Naive thymus-derived CD8-positive, alpha-beta T cell (primary cell): Measurements from ENCODE around the gene WNK2. TPM values are rescaled to one million over a fixed set of nuclear protein-coding genes. Genes with fewer than 3 reads are reported as not detected.

Source experiments
- ATAC-seq, 2 donors: fragments of 150-1000 bp; cut with Tn5 transposase in 1 of 2; sonication (Bioruptor Pico), chemical (Tn5 transposase) in 1 of 2; 1 replicate in 1 of 2; 2 replicates in 1 of 2; pipeline ENCODE4 v1.10.0; 2021; ENCODE audit warnings: mild to moderate bottlenecking in 2 of 2, moderate library complexity in 2 of 2
- POLR2A ChIA-PET: fragments of 350-600 bp; sonication (Branson Sonifier 250); formaldehyde crosslinking; loops from one replicate; lab custom pipeline; 2021; ENCODE audit warnings: antibody characterized with exemption; lab: Charles Lee
- DNase-seq, 10 donors: peaks; one replicate each; pipeline versions ENCODE4 v3.0.0 to v3.0.0-alpha.2; 2020 to 2022
- H3K27ac Mint-ChIP-seq, 10 donors: one replicate each; pipeline ENCODE4 v1.8.0; 2020 to 2022; ENCODE audit warnings: mild to moderate bottlenecking in 10 of 10, mixed read lengths in 10 of 10, moderate library complexity in 4 of 10, inconsistent platforms in 1 of 10
- H3K27me3 Mint-ChIP-seq, 5 donors: one replicate each; pipeline ENCODE4 v1.8.0; 2021 to 2022; ENCODE audit warnings: mixed read lengths in 5 of 5
- H3K36me3 Mint-ChIP-seq, 3 donors: one replicate each; pipeline ENCODE4 v1.8.0; 2020 to 2022; ENCODE audit warnings: mixed read lengths in 3 of 3, mild to moderate bottlenecking in 2 of 3, inconsistent platforms in 1 of 3
- H3K4me1 Mint-ChIP-seq, 4 donors: one replicate each; pipeline ENCODE4 v1.8.0; 2021 to 2022; ENCODE audit warnings: mixed read lengths in 4 of 4
- H3K4me3 Mint-ChIP-seq, 10 donors: one replicate each; pipeline ENCODE4 v1.8.0; 2020 to 2022; ENCODE audit warnings: mild to moderate bottlenecking in 10 of 10, mixed read lengths in 10 of 10, moderate library complexity in 6 of 10, inconsistent platforms in 1 of 10
- H3K9me3 Mint-ChIP-seq, 9 donors: one replicate each; pipeline ENCODE4 v1.8.0; 2020 to 2022; ENCODE audit warnings: mixed read lengths in 9 of 9, mild to moderate bottlenecking in 3 of 9, inconsistent platforms in 1 of 9, moderate library complexity in 1 of 9
- polyA plus RNA-seq, 3 donors: library from polyadenylated mRNA; unstranded; fragments of 300-500 nt; fragmentation: Illumina TruSeq; gene quantifications; one replicate each; pipeline ENCODE4 v1.2.3, GENCODE V29; 2021
- total RNA-seq, 8 experiments: library from RNA in 2 of 8; stranded (reverse) in 2 of 8; gene quantifications; one replicate each; pipeline ENCODE4 v1.2.3 and lab custom pipeline; 2021 to 2026

Gene WNK2
- total and polyA plus RNA-seq, 5 experiments from 2014 or later: 0.27 TPM; not detected in 4

DNA sequence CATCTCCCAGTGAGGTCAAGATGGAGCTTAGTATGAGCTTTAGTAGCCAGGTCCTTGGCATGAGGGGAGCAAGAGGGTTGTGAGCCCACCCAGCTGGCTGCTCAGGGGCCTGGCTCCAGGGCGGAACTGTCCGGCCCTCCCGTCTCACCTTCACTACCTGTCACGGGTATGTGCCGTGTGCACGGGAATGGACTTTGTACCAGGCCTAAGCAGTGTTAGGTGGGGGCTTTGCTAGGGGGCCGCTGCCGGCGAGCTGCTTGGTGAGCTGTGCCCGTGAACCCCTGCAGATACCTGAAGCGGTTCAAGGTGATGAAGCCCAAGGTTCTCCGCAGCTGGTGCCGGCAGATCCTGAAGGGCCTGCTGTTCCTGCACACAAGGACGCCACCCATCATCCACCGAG, 46.7 kb downstream of the WNK2 start:
- Mint-ChIP-seq H3K4me1 (peaks cover 3 to 4% (median 3%) of the 10 kb centered on the region in 4 donors), H3K27me3 (peaks cover 0 to 28% (median 16%) of the 10 kb centered on the region in 5 donors), H3K9me3 (no peaks in the 10 kb centered on the region), H3K27ac (no peak overlapping the region), H3K36me3 (no peaks in the 10 kb centered on the region), H3K4me3 (no peak overlapping the region)
- POLR2A ChIA-PET: no interaction called here
- ATAC-seq (no peak), DNase-seq (no peak)

- no peak overlapping the region for H3K4me3 Mint-ChIP-seq
- no peaks in the 10 kb centered on the region for H3K9me3 Mint-ChIP-seq
- H3K27ac Mint-ChIP-seq: no peak overlapping the region
- peaks cover 0 to 4% (median 3%) of the 10 kb centered on the region in 4 donors for H3K4me1 Mint-ChIP-seq
- H3K27me3 Mint-ChIP-seq: peaks cover 0 to 28% (median 16%) of the 10 kb centered on the region in 5 donors
- no peak for DNase-seq
- H3K36me3 Mint-ChIP-seq: no peaks in the 10 kb centered on the region
- POLR2A ChIA-PET: no interaction called here
- no peak for ATAC-seq
These were observed 47.3 kb downstream of the WNK2 start for GRCh38 chr9:93231121-93231694.

- peaks cover 0 to under 1% (median 0%) of the 10 kb centered on the region in 3 donors for H3K36me3 Mint-ChIP-seq
- H3K9me3 Mint-ChIP-seq: peaks cover 0 to 1% (median 0%) of the 10 kb centered on the region in 9 donors
- peaks cover 0 to 5% (median 3%) of the 10 kb centered on the region in 4 donors for H3K4me1 Mint-ChIP-seq
- ATAC-seq (no peak), DNase-seq (no peak)
- H3K4me3 Mint-ChIP-seq: no peak overlapping the region
- H3K27me3 Mint-ChIP-seq: peaks cover 0 to 28% (median 14%) of the 10 kb centered on the region in 5 donors
- POLR2A ChIA-PET: interaction anchor here (0.5 kb wide), 1 partner anchor 96 kb away, joined by 6 read pairs; no protein-coding TSS in a partner anchor
- no peak overlapping the region for H3K27ac Mint-ChIP-seq
These were observed 47.8 kb downstream of the WNK2 start for GRCh38 chr9:93231716-93232115.

- POLR2A ChIA-PET: no interaction called here
- Mint-ChIP-seq H3K4me1 (peaks cover 4 to 13% (median 7%) of the 10 kb centered on the region in 4 donors), H3K36me3 (peaks cover 0 to 8% (median 6%) of the 10 kb centered on the region in 3 donors), H3K4me3 (no peak overlapping the region), H3K27ac (no peak overlapping the region), H3K27me3 (peaks cover 0 to 26% (median 18%) of the 10 kb centered on the region in 5 donors), H3K9me3 (peaks cover 0 to 9% (median 5%) of the 10 kb centered on the region in 9 donors)
- DNase-seq: no peak
- no peak for ATAC-seq
These were observed 48.5 kb downstream of the WNK2 start for GRCh38 chr9:93232388-93232960.

GRCh38 chr9:93233033-93233432, 49.1 kb downstream of the WNK2 start:
- Mint-ChIP-seq H3K9me3 (peaks cover 0 to 14% (median 9%) of the 10 kb centered on the region in 9 donors), H3K4me3 (no peak overlapping the region), H3K4me1 (peaks cover 7 to 19% (median 12%) of the 10 kb centered on the region in 4 donors), H3K36me3 (peaks cover 0 to 14% (median 8%) of the 10 kb centered on the region in 3 donors), H3K27ac (no peak overlapping the region), H3K27me3 (peaks cover 0 to 26% (median 18%) of the 10 kb centered on the region in 5 donors)
- no peak for ATAC-seq
- POLR2A ChIA-PET: interaction anchor here (0.6 kb wide), 1 partner anchor 12 kb away, joined by 3 read pairs; no protein-coding TSS in a partner anchor
- DNase-seq: no peak

GRCh38 chr9:93234600-93234999, 50.7 kb downstream of the WNK2 start:
- DNase-seq (no peak), ATAC-seq (no peak)
- peaks cover 0 to 14% (median 8%) of the 10 kb centered on the region in 3 donors for H3K36me3 Mint-ChIP-seq
- H3K27me3 Mint-ChIP-seq: peaks cover 0 to 23% (median 17%) of the 10 kb centered on the region in 5 donors
- H3K4me3 Mint-ChIP-seq: no peak overlapping the region
- peak overlapping the region in 1 of 10 donors; percentile 65 for H3K27ac Mint-ChIP-seq
- POLR2A ChIA-PET: no interaction called here
- peaks cover 0 to 15% (median 10%) of the 10 kb centered on the region in 9 donors for H3K9me3 Mint-ChIP-seq
- H3K4me1 Mint-ChIP-seq: peaks cover 10 to 19% (median 16%) of the 10 kb centered on the region in 4 donors

DNA sequence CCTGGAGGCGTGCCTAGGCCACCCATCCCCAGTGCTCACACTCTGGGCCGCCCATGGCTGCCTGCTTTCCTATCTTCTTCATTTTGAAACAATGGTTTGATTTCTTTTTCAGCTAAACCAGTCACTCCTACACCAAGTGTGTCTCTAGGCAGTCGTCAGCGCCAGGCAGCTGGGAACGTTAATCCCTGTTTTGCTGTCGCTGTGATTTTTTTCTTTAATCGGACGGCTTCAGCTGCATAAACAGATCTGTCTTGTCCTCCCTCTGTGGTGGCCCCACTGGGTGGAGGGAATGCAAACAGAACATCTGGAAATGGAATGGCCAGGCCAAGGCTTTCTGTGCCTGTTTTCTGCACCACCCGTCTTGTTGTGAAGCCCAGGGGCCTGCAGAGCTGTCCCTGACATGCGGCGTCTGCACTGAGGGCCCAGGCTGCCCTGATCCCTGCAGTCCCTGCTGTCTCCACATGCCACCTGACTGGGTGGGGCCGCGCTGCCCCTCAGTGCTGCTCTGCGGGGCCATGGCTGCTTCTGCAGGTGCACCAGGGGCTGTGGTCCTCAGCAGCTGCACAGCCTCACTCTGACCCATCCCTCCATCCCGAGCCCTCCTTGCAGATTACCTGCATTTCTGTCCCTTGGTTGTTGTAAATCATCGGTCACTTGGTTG, 51.5 kb downstream of the WNK2 start:
- Mint-ChIP-seq H3K4me3 (no peak overlapping the region), H3K9me3 (peaks cover 0 to 15% (median 10%) of the 10 kb centered on the region in 9 donors), H3K4me1 (peaks cover 10 to 19% (median 17%) of the 10 kb centered on the region in 4 donors), H3K27me3 (peaks cover 0 to 22% (median 15%) of the 10 kb centered on the region in 5 donors), H3K27ac (no peak overlapping the region), H3K36me3 (peaks cover 0 to 14% (median 8%) of the 10 kb centered on the region in 3 donors)
- DNase-seq (no peak), ATAC-seq (no peak)
- POLR2A ChIA-PET: no interaction called here

- POLR2A ChIA-PET: no interaction called here
- H3K36me3 Mint-ChIP-seq: peaks cover 0 to 14% (median 8%) of the 10 kb centered on the region in 3 donors
- peaks cover 8 to 17% (median 16%) of the 10 kb centered on the region in 4 donors for H3K4me1 Mint-ChIP-seq
- H3K27ac Mint-ChIP-seq: no peak overlapping the region
- ATAC-seq (no peak), DNase-seq (peak in 1 of 10 donors; percentile 47)
- peaks cover 0 to 15% (median 10%) of the 10 kb centered on the region in 5 donors for H3K27me3 Mint-ChIP-seq
- peak overlapping the region in 1 of 10 donors; percentile 48 for H3K4me3 Mint-ChIP-seq
- peaks cover 0 to 15% (median 10%) of the 10 kb centered on the region in 9 donors for H3K9me3 Mint-ChIP-seq
These were observed 52.7 kb downstream of the WNK2 start for GRCh38 chr9:93236541-93237206.

- DNase-seq (peak in 1 of 10 donors; percentile 13), ATAC-seq (no peak)
- Mint-ChIP-seq H3K36me3 (peaks cover 0 to 14% (median 8%) of the 10 kb centered on the region in 3 donors), H3K27me3 (peaks cover 0 to 8% (median 6%) of the 10 kb centered on the region in 5 donors), H3K4me3 (peak overlapping the region in 1 of 10 donors; percentile 57), H3K27ac (peak overlapping the region in 1 of 10 donors; percentile 64), H3K4me1 (peaks cover 6 to 17% (median 16%) of the 10 kb centered on the region in 4 donors), H3K9me3 (peaks cover 0 to 15% (median 10%) of the 10 kb centered on the region in 9 donors)
- POLR2A ChIA-PET: no interaction called here
These were observed 53.6 kb downstream of the WNK2 start for GRCh38 chr9:93237540-93237939.

DNA sequence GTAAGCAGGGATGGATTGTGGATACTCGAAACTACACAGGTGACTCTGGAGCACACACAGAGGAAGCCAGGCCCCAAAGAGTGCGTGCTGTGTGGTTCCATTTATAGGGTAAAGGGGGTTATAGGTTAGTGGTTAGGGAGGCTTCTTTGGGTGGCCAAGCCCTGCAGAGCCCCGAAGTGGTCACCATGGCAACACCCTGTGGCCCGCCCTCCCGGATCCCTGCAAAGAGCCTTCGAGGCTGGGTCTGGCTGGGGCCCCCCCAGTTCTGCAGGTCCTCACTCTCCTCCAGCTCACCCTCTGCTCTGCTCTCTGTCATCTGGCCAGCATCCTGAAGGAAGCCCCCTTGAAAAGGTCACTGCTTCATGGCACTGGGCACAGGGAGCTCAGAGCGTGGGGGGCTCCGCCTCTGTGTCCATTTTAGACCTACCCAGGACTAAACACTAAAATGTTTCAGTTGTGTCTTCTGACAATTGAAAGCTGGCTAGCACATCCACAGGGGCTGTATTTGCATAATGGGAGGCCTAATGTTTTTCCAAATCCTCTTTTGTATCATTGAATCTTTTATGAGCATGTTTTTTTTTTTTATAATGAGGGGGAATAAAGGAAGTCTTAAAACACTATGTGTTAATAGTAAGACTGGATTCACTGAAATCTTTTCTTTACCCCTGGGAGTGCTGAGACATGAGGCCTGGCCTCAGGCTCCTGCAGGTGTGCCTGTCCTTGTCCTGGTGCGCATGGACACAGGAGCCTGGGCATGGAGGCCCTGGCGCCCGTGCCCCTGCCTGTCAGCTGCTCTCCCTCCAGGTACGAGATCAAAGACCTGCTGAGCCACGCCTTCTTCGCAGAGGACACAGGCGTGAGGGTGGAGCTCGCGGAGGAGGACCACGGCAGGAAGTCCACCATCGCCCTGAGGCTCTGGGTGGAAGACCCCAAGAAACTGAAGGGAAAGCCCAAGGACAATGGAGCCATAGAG, 55.3 kb downstream of the WNK2 start:
- ATAC-seq: no peak
- peaks cover 0 to 4% (median 0%) of the 10 kb centered on the region in 5 donors for H3K27me3 Mint-ChIP-seq
- H3K4me1 Mint-ChIP-seq: peaks cover 6 to 17% (median 16%) of the 10 kb centered on the region in 4 donors

DNA sequence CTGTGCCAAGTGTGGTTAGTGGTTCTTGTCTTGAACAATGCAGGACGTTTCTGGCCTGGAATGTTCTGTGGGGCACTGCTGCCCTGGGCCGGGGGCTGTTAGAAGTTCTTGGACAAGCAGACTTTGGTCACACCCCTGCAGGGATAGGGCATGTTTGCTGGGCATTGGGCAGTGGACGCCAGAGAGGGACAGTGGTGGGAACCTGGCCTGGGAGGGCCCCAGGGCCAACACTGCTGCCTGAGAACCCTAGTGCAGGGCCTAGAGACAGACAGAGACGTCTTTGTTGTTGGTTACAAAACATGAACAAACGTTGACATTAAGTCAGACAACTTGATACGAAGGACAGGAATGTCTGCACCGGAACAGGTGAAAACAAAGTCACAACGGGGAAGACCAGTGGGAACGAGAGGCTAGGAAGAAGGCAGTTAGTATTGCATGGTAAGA, 57.0 kb downstream of the WNK2 start:
- peaks cover 0 to 14% (median 8%) of the 10 kb centered on the region in 3 donors for H3K36me3 Mint-ChIP-seq
- no peak overlapping the region for H3K27ac Mint-ChIP-seq
- no peak overlapping the region for H3K4me3 Mint-ChIP-seq
- H3K4me1 Mint-ChIP-seq: peaks cover 6 to 17% (median 16%) of the 10 kb centered on the region in 4 donors
- DNase-seq: no peak
- peaks cover 0 to 6% (median 0%) of the 10 kb centered on the region in 5 donors for H3K27me3 Mint-ChIP-seq
- peaks cover 0 to 15% (median 10%) of the 10 kb centered on the region in 9 donors for H3K9me3 Mint-ChIP-seq
- POLR2A ChIA-PET: interaction anchor here (0.6 kb wide), 1 partner anchor 199 kb away, joined by 3 read pairs; no protein-coding TSS in a partner anchor
- ATAC-seq: no peak

More for the DNA sequence above, 55.3 kb downstream of the WNK2 start:
- H3K4me3 Mint-ChIP-seq: no peak overlapping the region
- H3K9me3 Mint-ChIP-seq: peaks cover 0 to 15% (median 10%) of the 10 kb centered on the region in 9 donors
- peaks cover 0 to 14% (median 8%) of the 10 kb centered on the region in 3 donors for H3K36me3 Mint-ChIP-seq
- no peak for DNase-seq
- POLR2A ChIA-PET: no interaction called here
- H3K27ac Mint-ChIP-seq: peak overlapping the region in 2 of 10 donors; percentile 40 to 63
